Central memory CD8-positive, alpha-beta T cell (primary cell): Measurements from ENCODE around the gene HOXA9.

Source experiments
- ATAC-seq: fragments of 150-1000 bp; cut with Tn5 transposase; replicated peaks from 2 replicates; pipeline ENCODE4 v1.10.0; 2022; ENCODE audit warnings: mild to moderate bottlenecking, moderate FRiP score, moderate number of reproducible peaks; ENCODE audit not compliant: poor library complexity, severe bottlenecking; ENCODE audit errors: extremely low read depth
- DNase-seq, 2 donors: peaks; one replicate each; pipeline ENCODE4 v3.0.0; 2021; ENCODE audit warnings: low spot score in 2 of 2
- H3K27ac Mint-ChIP-seq: one replicate; pipeline ENCODE4 v1.8.0; 2022; ENCODE audit warnings: low read depth, mild to moderate bottlenecking, moderate library complexity, mixed read lengths
- H3K27me3 Mint-ChIP-seq: one replicate; pipeline ENCODE4 v1.8.0; 2022; ENCODE audit warnings: mixed read lengths
- H3K36me3 Mint-ChIP-seq: one replicate; pipeline ENCODE4 v1.8.0; 2022; ENCODE audit warnings: mild to moderate bottlenecking, moderate library complexity, mixed read lengths; ENCODE audit not compliant: insufficient read depth
- H3K4me1 Mint-ChIP-seq: one replicate; pipeline ENCODE4 v1.8.0; 2022; ENCODE audit warnings: mixed read lengths
- H3K4me3 Mint-ChIP-seq: one replicate; pipeline ENCODE4 v1.8.0; 2022; ENCODE audit warnings: mild to moderate bottlenecking, moderate library complexity, mixed read lengths
- H3K9me3 Mint-ChIP-seq: one replicate; pipeline ENCODE4 v1.8.0; 2022; ENCODE audit warnings: mixed read lengths

Gene HOXA9

DNA sequence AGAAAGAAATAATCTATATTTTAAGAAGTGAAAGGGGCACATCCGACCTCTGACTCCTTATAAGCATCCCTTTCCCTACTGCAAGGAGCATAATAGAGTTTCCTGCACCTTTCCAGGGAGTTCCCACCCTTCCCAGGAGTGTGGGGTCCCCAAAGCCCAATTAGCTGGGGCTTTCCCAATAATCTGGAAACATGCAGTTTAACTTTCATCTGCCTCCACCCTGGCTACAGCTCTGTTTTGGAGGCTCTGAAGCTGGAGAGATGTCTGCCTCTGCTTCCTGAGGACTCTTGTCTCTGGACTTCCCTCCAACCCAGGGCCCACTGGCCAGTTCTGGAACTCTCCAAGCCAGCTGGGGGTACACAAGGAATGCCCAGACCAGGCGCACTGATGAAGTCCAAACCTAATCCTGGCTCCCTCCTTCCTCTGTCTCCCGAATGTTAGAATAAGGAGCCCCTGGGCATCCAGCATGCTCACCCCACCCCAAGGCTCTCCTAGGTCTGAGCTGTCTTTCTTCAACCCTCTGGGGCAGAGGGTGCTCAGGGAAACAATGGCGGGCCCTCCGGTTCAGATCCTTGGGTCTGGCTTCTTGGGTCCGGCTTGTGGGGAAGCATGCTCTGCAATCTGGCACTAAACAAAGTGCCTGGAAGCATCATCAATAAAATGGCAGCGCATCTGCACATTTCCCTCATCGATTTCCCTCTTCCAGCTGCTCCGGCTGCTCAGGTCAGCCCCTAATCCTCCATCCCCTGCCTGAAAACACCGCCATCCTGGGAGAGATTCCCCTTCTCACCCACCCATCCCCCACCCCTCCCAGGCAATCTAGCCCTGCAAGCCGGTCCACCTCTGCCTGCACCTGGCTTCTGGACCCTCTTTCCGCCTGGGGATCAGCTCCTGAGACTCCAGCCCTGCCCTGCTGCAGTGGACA lies 48.1 kb downstream of the HOXA9 start:
- no peak overlapping the region for H3K27ac Mint-ChIP-seq
- H3K9me3 Mint-ChIP-seq: no peaks in the 10 kb centered on the region
- no peaks in the 10 kb centered on the region for H3K36me3 Mint-ChIP-seq
- DNase-seq (no peak), ATAC-seq (no peak)
- H3K4me1 Mint-ChIP-seq: no peaks in the 10 kb centered on the region
- H3K27me3 Mint-ChIP-seq: peaks cover 14% of the 10 kb centered on the region
- no peak overlapping the region for H3K4me3 Mint-ChIP-seq

DNA sequence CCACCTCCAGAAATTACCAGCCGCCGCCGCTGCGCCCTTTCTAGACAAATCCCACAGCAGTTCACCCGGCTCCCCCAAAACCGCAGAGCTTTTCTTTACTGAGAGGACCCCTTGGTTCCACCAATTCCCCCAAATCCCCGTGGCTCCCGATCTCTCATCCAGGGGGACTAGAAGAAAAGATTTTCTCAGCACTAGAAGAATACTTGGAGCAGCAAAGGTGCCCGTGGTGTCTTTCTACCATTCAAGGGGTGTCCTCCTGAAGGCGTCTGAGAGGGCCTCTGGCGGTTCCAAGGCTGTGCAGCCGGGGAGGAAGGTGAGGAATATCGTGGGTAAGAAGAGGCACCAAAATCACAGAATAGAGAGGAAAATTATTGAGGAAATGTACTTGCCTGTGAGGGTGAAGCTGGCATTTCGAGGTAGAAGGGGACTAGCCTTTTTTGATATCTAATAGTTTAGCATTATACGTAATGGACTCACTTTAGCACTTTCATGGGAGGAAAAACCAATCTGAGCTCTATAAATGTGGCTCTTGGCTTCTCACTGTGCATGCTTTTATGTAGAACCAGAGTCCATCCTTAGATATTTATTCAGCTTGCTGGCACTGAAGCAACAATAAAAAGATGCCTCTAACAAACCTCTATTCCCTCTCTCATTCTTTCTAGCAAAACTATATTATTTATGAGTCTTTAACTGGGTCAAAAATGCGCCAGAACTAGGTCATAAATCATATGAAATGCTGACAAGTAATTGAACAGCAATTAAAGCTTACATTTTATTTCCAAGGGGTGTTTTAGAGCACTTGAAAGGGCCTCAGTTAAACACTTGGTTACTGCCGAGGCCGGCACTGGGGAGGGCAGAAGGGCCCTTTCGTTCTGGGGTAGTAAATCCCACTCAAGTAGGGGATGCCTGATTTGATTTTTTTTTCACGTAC lies 49.0 kb downstream of the HOXA9 start:
- Mint-ChIP-seq H3K27ac (no peak overlapping the region), H3K27me3 (peaks cover 14% of the 10 kb centered on the region), H3K36me3 (no peaks in the 10 kb centered on the region), H3K4me3 (no peak overlapping the region), H3K4me1 (no peaks in the 10 kb centered on the region), H3K9me3 (no peaks in the 10 kb centered on the region)
- ATAC-seq (no peak), DNase-seq (no peak)

DNA sequence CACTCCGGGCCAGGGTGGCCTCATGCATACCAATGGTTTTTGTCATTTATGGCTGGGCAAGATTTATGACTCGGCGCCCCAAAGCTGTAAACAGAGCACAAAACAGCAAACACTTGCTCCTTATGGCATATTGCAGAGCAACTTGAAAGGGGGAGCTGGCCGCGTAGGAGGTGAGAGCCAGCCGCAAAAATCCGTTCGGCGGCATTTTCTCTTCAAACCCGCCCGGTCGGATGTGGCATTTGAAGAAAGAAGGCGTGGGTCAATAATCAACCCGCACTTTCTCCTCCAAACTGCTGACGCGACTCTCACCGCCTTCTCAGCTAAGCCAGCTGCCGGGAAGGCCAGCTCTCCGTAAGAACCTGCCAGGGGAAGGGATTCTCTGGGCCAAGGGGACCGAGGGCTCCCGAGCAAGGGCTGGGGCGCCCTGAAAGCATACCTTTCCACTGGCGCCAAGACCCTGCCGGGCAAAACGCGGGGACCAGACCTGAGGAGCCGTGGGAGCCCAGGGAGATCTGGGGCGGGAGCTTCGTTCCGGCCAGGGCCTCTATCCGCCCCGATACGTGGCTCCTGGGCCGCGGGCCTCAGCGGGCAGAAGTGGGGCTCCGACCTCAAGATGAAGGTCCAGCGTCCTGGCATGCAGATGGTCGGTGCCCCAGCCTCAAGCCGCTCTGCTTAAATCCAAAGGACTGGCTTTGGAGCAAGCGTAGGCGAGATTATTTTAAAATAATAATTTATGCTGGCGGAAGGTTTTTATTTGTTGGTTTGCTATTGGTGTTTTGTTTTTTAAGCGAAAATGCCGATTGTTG lies 49.9 kb downstream of the HOXA9 start:
- no peak overlapping the region for H3K4me3 Mint-ChIP-seq
- peaks cover 14% of the 10 kb centered on the region for H3K27me3 Mint-ChIP-seq
- H3K27ac Mint-ChIP-seq: no peak overlapping the region
- no peaks in the 10 kb centered on the region for H3K4me1 Mint-ChIP-seq
- DNase-seq (no peak), ATAC-seq (no peak)
- no peaks in the 10 kb centered on the region for H3K36me3 Mint-ChIP-seq
- H3K9me3 Mint-ChIP-seq: no peaks in the 10 kb centered on the region

DNA sequence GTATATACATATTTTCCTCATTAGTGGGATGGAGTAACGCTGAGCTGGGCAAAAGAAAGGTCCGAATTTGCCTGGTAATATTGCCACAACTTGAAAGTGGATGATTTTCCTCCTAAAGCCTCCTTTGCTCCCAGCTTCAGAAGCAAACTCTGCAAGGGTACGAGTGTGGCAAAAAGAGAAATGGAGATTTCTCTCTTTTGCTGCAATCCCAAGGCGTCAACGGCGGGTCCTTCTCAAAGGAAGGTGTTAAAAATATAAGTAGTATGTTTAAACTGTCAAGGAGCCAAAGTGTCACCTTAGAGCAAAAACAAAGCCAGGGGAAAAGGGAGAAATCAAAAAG lies 50.5 kb downstream of the HOXA9 start:
- Mint-ChIP-seq H3K9me3 (no peaks in the 10 kb centered on the region), H3K27ac (no peak overlapping the region), H3K27me3 (peaks cover 14% of the 10 kb centered on the region), H3K4me1 (no peaks in the 10 kb centered on the region), H3K4me3 (no peak overlapping the region), H3K36me3 (no peaks in the 10 kb centered on the region)
- DNase-seq: no peak
- ATAC-seq: no peak

DNA sequence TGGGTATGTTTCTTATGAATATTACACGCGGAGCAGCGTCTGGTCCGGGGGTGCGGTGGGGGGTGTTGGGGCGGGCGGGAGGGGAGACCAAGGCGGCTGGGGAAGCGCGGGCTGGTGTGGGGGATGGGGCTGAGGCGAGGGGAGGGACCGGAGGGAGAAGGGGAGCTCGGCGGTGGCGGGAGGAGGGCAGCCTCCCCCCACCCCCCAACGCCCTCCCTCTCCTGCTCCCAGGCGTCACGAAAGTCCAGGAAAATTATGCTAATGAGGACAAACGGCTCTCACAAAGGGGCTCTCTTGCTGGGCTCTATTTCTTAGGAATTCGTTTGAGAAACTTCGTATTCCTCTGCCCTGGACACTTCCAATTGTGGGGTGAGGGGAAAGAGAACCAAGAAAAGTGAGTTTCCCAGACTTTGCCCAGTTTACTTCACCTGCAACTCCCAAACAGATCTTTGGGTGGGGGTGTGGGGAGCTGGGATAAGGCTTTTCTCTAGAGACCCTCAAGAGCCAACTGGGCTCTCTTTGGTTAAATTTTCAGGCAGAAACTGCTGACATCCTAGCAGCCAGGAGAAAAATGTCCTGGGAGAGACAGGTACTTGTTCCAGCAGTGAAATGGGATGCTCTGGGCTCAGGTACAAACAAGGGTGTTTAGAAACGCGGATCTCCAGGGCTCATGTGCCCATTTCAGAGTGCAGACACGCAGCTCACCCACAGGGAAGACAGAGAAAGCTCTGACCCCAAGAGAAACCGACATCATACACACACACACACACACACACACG lies 51.2 kb downstream of the HOXA9 start:
- Mint-ChIP-seq H3K36me3 (no peaks in the 10 kb centered on the region), H3K4me3 (no peak overlapping the region), H3K9me3 (no peaks in the 10 kb centered on the region), H3K27me3 (peaks cover 14% of the 10 kb centered on the region), H3K4me1 (no peaks in the 10 kb centered on the region), H3K27ac (no peak overlapping the region)
- ATAC-seq: no peak
- DNase-seq: no peak

DNA sequence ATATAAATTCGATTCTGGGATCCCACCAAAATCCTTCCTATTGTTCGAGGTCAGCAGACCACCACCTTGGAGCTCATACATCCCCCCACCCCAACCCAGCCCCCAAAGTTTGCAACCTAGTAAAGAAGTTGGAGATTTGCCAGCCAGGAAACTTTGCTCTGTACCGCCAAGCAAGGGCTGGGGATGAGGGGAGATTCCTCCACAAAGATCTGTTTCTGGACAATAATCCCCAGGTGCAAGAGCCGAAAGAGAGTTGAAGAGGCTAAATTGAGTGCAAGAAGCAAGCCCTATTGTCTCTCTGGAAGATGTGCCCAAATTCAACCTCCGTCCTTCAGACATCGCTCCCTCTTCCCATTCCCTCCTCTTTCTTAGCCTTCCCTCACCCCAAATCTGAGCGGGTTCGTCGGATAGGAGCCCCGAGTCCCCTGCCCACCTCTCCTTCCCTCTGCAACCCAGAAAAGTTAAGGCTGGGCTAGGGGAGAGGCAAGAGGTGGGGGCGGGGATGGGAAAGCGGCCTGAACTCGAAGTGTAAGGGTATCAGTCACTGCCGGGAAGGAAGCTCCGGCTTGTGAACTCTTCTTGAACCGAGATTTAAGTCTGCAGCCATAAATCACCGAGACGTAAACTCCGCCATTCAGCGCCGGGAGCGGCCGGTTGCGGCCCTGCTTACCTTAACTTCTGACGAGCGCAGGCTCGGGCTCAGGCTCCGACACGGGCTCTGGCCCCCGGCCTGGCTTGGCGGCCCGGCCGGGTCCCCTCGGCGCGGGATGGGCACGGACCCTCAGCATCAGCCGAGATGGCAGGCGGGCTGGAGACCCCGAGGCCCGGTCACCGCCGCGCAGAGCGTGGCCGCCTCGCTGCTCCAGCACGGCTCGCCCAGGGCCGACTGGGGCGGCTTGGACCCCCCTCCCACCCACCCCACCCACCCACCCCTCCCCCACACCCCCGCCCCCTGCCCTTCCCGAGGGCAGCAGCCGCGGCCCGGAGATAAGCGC lies 52.1 kb downstream of the HOXA9 start:
- DNase-seq (no peak), ATAC-seq (no peak)
- H3K4me3 Mint-ChIP-seq: no peak overlapping the region
- no peak overlapping the region for H3K27ac Mint-ChIP-seq
- H3K9me3 Mint-ChIP-seq: no peaks in the 10 kb centered on the region
- no peaks in the 10 kb centered on the region for H3K4me1 Mint-ChIP-seq
- peaks cover 14% of the 10 kb centered on the region for H3K27me3 Mint-ChIP-seq
- H3K36me3 Mint-ChIP-seq: no peaks in the 10 kb centered on the region
